GM12864 (cell line): ENCODE measurements around the gene CBFA2T2.

Experiments
- DNase-seq: peaks from one replicate; pipeline ENCODE4 v3.0.0-alpha.2; 2011; ENCODE audit warnings: low read depth
- H3K4me3 ChIP-seq: 2 replicates; pipeline ENCODE4 v1.5.1; 2011; ENCODE audit warnings: mild to moderate bottlenecking, low read depth, low read length, control low read depth
- TF ChIP-seq, protein P1 (sequence below): IDR thresholded peaks from 2 replicates; pipeline ENCODE4 v1.5.1; 2011; ENCODE audit warnings: low read depth, mild to moderate bottlenecking, moderate library complexity, low read length, control low read depth, inconsistent platforms; ENCODE audit errors: missing control alignments

CBFA2T2 gene

DNA sequence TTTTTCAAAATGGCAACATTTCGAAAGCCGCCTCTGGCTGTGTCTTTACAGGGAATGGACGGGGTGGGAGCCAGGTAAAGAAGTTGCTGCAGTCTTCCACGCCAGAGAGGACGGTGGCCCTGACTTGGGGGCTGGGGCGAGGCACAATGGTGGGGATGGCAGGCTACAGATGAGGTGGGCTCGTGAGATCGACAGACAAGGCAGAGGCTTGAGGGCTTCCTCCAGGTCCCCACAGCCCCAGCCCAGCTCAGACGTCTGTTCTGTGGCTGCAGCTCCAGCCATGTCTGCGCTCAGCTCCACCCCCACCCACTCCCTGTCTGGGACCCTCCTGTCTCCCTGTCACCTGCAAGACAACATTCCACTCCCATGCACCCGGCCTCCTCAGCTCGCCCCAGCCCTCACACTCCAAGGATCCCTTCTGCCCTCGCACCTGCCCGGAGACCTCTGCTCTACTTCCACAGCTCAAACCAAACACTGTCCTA lies 164.8 kb downstream of the CBFA2T2 start:
- DNase-seq = no peak
- TF ChIP-seq, protein P1, sequence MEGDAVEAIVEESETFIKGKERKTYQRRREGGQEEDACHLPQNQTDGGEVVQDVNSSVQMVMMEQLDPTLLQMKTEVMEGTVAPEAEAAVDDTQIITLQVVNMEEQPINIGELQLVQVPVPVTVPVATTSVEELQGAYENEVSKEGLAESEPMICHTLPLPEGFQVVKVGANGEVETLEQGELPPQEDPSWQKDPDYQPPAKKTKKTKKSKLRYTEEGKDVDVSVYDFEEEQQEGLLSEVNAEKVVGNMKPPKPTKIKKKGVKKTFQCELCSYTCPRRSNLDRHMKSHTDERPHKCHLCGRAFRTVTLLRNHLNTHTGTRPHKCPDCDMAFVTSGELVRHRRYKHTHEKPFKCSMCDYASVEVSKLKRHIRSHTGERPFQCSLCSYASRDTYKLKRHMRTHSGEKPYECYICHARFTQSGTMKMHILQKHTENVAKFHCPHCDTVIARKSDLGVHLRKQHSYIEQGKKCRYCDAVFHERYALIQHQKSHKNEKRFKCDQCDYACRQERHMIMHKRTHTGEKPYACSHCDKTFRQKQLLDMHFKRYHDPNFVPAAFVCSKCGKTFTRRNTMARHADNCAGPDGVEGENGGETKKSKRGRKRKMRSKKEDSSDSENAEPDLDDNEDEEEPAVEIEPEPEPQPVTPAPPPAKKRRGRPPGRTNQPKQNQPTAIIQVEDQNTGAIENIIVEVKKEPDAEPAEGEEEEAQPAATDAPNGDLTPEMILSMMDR = no peak
- H3K4me3 ChIP-seq = no peak overlapping the region

DNA sequence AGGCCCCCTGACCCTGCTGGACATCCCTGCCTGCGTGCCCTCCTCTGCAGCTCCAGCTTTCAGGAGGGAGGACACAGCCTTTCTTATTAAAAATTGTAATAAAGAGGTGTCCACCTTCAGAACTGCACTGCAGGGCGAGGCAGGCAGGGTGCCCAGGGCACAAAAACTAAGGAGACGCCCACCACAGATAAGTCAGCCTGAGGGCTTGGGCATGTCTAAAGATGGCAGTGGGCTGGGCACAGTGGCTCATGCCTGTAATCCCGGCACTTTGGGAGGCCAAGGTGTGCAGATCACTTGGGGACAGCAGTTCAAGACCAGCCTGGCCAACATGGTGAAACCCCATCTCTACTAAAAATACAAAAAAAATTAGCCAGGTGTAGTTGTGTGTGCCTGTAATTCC lies 165.3 kb downstream of the CBFA2T2 start:
- H3K4me3 ChIP-seq = no peak overlapping the region
- TF ChIP-seq, protein P1 = no peak
- no peak for DNase-seq

DNA sequence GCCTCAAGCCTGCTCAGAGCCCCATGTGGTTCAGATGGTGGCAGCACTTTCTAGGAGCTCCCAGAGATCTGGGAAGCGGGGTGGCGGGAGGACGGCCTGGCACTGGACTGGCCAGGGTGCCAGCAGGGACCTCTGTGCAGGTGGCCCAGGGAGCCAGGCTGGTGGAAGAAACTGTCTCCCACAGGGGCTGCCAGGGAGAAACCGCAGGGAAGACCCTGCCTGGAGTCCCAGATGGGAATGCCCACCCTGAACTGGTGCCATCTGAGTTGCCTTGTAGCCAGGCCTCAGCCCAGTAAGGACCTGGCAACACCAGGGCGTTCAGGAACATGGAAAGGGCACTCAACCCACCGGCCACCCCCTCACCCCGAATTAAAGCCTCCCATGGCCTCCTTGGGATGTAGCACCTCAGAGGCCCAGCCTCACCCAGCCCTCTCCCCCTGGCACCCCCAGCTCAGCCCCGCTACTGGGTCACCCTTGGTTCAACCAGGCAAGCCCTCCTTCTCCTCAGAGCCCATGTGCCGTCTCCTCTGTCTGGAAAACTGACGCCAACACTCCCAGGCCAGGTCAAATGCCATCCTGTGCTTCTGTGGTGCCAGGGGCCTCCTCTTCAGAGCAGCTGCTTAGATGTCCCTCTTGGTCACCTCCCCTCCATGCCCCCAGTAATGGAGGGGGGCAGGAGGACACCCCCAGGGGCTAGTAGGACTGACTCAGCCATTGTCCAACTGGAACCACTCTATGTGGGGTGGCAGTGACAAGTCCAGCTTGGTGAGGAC lies 166.3 kb downstream of the CBFA2T2 start:
- TF ChIP-seq, protein P1 = no peak
- H3K4me3 ChIP-seq = no peak overlapping the region
- no peak for DNase-seq

DNA sequence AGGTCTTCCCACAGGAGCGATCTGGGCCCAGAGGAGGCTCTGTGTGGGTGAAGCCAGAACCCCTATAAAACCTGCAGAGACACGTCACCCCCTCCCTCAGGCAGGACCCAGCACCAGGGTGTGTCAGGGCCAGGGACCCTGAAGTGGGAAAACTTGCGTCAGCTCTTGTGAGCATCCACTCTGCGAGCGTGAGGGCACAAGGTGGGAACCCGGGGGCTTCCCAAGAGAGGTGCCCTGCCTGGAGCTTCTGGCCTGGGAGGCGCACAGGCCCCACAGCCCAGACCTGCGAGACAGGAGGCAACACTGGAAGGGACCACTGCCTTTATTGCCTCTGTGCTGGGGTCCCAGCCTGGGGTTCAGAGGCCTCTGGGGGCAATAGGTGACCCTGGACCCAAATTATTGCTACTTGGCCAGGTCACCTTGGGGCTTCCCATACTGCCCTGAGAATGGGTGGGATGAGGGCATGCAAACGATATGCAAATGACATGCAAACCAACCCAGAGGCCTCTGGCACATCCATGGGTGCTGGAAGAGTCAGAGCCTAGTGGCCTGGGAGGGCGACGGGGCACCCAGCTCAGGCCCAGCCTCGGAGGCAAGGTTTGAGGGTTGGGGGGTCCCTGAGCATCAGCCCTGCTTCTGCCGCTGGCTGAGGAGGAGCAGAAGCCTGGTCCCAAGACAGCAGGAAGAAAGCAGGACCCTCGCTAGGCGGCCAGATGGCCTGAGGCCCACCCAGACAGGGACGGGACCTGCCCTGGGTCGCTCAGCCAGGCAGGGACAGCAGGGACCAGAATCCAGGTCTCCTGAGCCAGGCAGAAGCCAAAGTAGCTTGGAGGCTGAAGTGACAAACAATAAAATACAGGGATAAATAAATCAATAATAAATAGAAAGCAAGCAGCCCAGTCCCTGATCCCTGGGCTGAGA lies 167.1 kb downstream of the CBFA2T2 start:
- no peak overlapping the region for H3K4me3 ChIP-seq
- DNase-seq = no peak
- TF ChIP-seq, protein P1 = no peak

DNA sequence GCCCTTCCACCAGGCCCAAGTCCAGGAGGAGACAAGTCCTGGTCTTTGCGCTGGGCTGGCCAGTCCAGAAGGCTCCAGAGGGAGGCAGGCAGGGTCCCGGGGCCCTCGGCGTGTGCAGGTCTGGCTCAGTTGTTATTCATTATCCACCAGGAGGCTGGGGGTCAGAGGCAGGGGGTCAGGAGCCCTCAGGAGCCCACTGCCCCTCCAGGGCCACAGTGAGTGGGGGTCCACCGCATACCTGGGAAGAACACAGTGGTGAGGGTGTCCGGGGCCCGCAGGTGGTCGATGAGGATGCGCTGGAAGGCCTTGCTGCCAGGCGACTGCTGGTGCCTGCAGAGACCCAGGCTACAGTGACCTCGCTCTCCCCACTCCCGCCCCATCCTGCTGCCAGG lies 167.8 kb downstream of the CBFA2T2 start:
- DNase-seq = no peak
- no peak overlapping the region for H3K4me3 ChIP-seq
- TF ChIP-seq, protein P1 = no peak

DNA sequence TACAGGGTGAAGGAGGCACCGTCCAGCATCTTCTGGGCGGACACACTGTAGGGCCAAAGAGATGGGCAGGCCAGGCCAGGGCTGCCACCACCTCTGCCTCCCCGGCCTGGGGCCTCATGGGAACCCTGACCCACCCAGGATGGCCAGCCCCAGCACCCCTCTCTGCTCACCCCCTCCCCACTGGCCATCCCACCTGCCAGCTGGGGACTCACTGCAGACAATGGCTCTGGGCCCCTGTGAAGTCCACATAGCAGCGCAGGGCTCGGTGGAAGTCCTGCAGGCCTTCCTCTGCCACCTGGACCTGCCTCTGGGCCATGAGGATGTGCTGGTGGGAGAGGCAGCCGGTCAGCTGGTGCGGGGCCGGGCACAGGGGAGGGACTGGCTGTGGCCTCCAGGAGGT lies 168.6 kb downstream of the CBFA2T2 start:
- no peak overlapping the region for H3K4me3 ChIP-seq
- no peak for DNase-seq
- TF ChIP-seq, protein P1 = no peak
